RWPE1 (cell line): ENCODE results near the gene OR2T3.

Experiments
- CTCF ChIA-PET: fragments of 350-600 bp; sonication (Branson Sonifier 250); formaldehyde crosslinking; extraction: SDS; loops from one replicate; lab custom pipeline; 2021; lab: Yijun Ruan, JAX
- POLR2A ChIA-PET: fragments of 400-600 bp; formaldehyde crosslinking; extraction: SDS; loops from one replicate; lab custom pipeline; 2020; ENCODE audit warnings: antibody characterized with exemption; ENCODE audit not compliant: low non-redundant PET; lab: Yijun Ruan, JAX
- DNase-seq: peaks from one replicate; pipeline ENCODE4 v3.0.0; 2012; ENCODE audit warnings: low spot score
- H3K27ac ChIP-seq: fragments of 450-650 bp; 2 replicates; pipeline ENCODE4 v1.5.1; 2017
- TF ChIP-seq, protein P1 (sequence below): fragments of 450-650 bp; conservative IDR thresholded peaks from 2 replicates; pipeline ENCODE4 v1.5.1; 2017; ENCODE audit warnings: low read depth, mild to moderate bottlenecking

OR2T3 gene

DNA sequence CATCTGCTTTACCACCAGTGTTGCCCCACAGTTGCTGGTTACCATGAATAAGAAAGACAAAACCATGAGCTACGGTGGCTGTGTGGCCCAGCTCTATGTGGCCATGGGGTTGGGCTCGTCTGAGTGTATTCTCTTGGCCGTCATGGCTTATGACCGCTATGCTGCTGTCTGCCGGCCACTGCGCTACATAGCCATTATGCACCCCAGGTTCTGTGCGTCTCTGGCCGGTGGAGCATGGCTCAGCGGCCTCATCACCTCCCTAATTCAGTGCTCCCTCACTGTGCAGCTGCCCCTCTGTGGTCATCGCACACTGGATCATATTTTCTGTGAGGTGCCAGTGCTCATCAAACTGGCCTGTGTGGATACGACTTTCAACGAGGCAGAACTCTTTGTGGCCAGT lies 48.7 kb downstream of the OR2T3 start:
- no peak for DNase-seq

More for the DNA sequence above, 48.7 kb downstream of the OR2T3 start:
- POLR2A ChIA-PET, result no interaction called here
- H3K27ac ChIP-seq, result no peak overlapping the region
- CTCF ChIA-PET, result no interaction called here
- TF ChIP-seq, protein P1, sequence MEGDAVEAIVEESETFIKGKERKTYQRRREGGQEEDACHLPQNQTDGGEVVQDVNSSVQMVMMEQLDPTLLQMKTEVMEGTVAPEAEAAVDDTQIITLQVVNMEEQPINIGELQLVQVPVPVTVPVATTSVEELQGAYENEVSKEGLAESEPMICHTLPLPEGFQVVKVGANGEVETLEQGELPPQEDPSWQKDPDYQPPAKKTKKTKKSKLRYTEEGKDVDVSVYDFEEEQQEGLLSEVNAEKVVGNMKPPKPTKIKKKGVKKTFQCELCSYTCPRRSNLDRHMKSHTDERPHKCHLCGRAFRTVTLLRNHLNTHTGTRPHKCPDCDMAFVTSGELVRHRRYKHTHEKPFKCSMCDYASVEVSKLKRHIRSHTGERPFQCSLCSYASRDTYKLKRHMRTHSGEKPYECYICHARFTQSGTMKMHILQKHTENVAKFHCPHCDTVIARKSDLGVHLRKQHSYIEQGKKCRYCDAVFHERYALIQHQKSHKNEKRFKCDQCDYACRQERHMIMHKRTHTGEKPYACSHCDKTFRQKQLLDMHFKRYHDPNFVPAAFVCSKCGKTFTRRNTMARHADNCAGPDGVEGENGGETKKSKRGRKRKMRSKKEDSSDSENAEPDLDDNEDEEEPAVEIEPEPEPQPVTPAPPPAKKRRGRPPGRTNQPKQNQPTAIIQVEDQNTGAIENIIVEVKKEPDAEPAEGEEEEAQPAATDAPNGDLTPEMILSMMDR, result no peak
